ENCODE data around the gene ROR2. TPM values are rescaled to one million over a fixed set of nuclear protein-coding genes. Genes with fewer than 3 reads are reported as not detected.
A peak's percentile ranks its signal among the peaks of the same experiment; 100 is the strongest.

Gene ROR2
- total RNA-seq, 1 donor from 2014 or later: under 0.01 TPM

DNA sequence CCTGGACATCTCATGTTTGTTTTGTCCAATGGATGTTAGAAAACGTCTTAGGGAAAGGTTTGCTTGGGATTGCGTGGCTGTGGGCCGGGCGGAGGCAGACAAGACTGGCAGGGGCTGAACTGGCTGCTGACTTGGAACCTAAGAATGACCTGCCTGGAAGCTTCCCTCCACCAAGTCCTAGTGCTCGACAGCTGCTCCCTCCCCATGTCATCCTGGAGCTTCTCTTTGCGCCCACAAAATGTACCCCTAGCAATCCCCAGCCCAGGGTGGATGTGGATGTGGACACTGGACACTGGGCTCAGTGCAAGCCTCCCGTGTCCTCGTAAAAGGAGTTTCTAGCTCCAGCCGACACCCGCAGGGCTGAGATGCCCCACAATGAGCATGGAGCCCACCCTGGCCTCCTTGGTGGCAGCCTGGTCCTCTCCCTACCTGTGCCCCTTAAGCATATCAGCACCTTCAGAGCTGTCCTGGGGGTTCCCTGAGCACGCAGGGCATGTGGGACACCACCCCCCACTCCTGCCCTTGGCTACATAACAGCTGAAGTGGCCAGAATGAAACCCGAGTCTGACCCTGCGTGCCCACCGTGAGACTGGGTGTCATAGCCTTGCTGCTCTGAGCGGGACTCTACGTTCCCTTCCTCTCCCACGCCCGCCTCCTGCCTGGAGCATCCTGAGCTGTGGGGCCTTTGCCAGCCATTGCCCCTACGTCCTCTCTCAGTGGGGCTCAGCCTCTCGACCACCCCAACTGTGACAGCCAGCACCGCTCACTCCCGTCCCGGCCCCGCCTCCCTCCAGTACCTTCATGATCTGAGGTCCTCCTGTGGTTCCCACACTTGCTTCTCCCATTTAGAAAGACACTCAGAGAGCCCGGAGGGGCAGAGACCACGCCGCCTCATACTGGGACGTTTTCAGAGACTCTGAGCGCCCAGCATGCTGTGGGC is 180.8 kb downstream of the ROR2 start:
- DNase-seq: no peak

DNA sequence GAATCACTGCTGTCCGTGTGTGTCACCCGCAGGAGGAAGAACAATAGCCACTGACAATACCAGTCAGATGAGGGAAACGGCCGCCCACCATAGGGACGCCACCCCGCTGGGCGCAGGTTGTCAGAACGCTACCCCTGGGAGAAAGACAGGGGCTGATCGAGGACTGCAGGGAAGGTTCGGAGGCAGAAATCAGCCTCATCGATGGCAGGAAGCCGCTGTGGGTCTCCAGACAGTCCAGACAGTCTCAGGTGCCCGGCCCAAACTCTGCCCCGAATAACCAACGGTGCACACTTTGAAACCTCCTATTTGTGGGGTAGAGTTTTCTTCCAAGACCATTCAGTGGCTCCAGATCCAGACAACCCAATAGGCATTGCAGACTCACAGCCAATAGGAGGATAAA is 181.5 kb downstream of the ROR2 start:
- no peak for DNase-seq

DNA sequence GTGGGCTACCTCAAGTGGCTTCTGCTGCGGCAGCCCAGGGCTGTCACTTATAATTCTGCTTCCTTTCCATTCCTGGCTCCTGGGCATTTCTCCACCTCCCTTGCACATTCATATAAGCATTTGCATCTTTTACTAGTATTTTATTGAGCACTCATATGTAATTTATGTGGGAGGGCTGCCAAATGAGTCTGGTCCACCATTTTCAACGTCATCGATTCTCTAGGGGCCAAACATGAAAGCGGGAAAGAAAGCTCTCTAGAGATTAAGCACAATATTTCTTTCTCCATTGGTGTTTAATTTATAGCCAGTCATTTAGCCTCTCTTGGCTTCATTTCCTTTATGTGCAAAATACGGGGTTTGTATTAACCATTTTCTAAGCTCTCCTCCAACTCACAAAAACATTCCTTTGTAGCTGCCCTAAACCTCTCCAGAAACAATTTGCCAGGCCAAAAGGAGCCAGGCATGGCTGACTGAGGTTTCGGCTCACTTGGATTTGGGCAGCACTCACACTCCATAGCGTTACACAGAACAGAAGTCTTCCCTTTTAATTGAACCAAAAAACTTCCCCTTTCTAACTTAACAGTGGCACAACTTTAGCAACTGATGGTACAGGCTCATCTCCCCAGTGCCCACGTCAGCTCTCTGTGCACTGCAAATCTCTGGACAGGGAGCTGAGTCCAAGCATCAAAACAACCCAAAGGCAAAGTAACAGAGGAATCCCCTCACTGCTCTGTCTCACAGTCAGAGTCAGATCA is 183.5 kb downstream of the ROR2 start:
- DNase-seq: no peak

DNA sequence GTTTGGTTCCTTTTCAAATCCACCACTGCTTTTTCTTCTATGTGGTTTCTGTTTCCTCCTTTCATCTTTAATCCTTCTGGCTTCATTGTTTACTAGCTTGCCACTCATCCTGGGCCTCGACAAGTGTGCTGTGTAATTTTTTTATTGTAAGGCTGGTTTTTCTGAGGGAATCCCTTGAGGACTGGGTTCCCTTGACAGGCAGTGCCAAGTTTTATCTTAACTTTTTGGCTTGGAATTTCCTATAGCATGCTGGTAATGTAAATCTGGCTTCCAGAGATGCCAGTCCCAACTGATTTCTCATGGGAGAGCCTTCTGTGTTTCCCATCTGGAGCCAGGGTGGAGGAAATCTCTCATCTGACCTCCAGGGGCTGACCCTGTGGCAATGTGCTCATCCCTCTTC is 184.7 kb downstream of the ROR2 start:
- no peak for DNase-seq

DNA sequence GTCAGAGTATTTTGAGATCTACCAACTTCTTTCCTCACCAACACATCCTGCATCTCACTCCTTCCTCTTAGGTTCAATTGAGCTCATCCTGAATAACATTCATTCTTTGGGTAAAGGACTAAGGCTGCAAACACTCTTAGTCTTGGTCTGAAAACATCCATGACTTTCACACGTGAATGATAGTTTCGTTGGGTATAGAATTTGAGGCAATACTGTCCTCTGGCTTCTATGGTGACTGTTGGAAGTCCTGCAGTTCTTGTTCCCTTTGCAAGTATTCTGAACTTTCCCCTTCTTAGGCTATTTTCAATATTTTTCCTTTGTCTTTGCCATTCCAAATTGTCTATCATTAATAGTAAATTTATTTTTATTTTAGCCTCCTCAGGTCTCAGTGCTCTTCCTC is 185.4 kb downstream of the ROR2 start:
- no peak for DNase-seq

DNA sequence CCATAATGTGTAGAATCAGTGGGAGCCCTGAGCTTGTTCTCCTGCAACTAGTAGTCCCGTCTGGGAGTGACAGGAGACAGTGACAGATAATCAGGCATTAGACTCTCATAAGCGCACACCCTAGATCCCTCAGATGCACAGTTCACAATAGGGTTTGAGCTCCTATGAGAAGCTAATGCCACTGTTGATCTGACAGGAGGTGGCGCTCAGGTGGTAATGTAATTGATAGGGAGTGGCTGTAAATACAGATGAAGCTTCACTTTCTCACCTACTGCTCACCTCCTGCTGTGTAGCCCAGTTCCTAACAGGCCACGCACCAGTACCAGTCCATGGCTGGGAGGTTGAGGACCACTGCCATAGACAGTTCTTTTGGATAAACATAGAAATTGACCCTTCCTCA is 188.7 kb downstream of the ROR2 start:
- no peak for DNase-seq

DNA sequence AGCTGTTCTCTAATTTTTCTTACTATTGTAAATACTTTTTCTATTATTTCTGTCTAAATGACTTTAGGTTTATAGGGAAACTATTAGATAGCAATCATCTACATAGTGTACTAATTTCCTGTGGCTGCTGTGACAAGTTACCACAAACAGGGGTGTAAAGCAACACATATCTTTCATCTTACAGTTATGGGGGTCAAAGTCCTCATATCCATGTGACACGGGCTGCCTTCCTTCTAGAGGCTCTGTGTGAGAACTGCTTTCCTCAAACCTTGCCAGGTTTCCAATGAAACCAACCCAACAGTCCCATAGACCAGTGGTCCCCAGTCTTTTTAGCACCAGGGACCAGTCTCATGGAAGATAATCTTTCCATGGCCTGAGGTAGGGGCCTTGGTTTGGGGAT is 189.1 kb downstream of the ROR2 start:
- no peak for DNase-seq

DNA sequence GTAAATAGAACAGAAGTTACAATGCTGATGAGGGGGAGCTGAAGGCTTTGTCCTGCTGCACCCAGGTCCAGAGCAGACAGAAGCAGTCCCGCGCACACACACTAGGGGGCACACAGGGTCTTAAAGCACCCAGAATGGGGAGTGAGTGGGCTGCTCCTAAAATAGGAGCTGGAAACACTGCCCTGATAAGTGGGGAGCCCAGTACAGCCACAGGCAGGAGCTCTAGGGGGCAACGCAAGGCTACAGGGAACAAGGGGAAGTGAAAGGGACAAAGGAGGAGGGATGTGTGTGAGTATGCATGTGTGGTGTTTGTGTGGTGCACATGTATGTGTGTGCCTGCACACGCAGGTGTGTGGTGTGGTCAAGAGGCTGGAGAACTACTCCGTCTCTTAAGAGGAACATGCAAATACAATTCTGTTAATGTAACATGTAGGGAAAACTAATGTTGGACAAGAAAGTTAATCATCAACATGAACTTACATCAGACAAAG is 191.5 kb downstream of the ROR2 start:
- peak; percentile 53 for DNase-seq

DNA sequence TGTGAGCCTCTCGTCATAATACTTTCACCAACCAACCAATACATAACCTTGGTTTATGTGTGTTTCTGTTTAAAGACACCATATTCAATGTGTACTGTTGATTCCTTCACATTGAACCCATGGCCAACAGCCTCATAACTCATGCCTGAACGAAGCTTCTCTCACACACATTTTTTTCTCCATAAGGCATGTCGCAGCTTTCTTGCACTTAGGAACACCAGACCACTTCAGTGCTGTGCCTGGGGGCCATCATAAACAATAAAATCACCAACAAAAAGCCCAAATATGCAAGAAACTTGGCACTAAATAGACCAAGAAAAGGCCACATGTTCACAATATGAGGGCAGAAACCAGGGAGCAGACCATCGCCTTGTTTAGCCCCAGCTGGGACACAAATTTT is 192.2 kb downstream of the ROR2 start:
- no peak for DNase-seq

DNA sequence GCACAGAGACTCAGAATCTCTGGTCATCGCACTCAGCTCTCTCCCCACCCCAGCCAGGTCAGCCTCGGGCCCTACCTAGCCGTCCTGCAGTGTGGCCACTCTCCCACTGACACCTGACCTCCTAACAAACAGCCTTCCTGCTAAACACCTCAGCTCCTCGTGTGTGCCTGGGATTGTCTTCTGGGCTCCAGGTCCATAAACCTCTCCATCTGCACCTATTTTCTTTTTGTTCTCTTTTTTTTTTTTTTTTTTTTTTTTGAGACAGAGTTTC is 193.6 kb downstream of the ROR2 start:
- no peak for DNase-seq

DNA sequence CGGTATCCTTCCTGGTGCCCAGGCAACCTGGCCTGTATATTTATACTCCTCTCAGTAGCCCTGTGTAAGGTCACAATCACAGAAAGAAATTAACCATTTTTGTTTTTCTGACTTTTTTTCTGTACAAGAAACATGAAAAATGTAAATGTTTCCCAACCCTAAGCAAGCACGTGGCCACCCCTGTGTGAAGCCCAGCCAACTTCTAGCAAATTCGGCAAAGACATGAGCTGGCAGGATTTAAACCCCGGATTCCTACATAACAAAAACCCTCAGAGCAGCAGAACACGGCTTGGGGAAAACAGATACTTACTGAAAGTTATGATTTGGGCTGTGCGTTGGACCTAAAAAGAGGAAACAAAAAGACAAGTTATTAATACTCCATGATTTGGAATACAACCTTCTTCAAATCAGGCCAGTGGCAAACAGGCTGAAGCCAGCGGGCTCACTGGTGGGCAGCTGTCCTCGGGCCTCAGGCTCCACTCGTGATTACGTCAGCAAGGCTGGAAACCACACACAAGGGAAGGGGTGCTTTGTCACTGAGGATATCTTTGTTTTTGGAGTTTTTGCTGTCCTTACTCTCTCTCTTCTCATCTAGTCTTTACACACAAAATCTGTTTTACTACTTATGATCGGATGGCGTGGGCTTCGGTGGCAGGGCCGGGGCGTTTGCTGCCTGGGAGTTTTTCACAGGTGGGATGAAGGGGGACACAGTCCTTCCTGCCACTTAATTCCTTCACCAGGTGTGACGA is 194.1 kb downstream of the ROR2 start:
- DNase-seq: no peak

DNA sequence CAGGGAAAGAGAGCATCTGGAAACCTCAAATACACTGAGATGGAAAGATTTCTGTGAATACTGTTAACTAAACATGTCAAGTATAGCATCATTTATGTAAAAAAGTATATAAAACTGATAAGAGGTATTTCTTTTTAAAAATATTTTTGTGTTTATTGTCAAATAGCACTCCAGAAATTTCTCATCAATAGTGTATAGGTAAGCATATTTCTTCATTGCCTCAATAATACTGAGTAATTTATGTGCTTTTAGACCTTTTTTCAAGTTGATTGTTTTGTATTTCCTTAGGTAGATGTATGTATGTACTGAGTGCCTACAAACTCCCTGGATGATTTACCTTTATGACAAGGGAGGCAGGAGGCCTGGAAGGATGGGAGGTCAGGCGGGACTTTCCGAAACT is 196.3 kb downstream of the ROR2 start:
- DNase-seq: no peak

DNA sequence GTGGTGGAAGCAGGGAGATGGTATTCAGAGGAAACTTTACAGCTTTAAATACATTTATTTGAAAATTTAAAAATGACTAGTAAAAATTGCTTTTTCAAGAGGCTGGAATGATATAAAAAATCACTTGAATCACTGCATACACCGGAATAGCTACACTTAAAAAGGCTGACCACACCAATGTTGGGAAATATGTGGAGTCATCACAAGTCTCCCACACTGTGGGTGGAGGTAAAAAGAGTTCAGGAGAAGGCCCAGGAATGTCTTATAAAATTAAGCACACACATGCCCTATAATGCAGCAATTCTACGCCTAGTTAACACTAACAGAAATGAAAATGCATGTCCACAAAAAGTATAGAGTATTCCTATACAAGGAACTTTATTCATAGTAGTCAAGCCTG is 198.1 kb downstream of the ROR2 start:
- DNase-seq: no peak

DNA sequence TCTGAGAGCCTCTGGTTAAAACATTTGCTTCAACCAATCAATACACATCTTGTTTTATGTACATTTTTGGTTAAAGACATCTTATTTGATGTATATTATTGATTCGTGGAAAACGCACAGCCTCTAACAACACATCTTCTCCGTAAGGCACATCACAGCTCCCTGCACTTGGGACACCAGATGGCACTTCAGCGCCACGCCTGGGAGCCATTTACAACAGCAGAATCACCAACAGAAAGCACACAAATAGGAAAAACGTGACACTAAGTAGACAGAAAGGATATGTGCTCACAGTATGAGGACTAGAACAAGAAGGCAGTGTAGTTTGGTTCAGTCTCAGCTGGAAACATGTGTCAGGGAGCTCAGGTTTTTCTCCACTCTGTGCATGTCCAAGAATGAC is 199.7 kb downstream of the ROR2 start:
- no peak for DNase-seq

DNA sequence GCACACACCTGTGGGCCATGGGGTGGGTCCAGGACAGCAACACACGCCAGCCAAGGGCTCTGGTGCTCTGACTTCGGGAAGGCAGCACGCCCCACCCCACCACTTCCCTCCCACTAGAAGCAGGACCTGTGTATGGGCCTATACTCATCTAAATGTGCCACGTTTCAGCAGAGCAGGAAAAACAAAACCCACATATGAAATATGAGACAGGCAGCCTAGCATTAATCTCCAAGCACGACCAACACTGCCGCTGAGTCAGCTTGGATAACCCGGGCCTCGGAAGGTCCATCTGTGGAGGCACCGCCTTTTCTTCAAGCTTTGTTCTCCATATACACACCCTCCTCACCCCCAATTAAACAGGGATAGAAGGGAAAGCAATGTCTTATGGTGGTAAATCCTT is 203.1 kb downstream of the ROR2 start:
- no peak for DNase-seq

DNA sequence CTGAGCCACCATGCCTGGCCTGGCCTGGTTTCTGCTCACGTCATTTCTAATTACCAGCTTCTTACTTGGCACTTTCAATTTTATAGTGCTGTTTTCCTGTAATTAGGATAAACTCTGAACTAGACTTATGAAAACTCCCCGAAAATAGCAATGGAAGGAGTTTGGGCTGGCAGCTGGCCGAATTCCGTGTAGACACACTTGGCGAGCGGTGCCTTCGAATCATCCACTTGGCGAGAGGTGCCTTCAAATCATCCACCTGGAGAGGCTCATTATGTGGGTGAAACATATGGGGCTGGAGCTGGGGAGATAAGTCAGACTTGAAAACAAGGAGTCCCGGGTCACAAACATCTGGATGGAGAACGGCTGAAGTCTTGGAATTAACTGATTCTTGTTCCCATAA is 203.7 kb downstream of the ROR2 start:
- DNase-seq: no peak

DNA sequence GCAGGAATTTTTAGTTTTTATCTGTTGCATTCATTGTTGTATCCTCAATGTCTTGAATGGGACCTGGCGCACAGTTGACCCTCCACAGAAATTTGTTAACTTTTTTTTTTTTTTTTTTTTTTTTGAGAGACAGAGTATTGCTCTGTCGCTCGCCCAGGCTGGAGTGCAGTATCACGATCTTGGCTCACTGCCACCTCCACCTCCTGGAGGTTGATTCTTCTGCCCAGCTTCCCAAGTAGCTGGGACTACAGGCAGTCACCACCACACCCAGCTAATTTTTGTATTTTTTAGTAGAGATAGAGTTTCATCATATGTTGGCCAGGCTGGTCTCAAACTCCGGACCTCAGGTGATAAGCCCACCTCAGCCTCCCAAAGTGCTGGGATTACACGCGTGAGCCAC is 205.9 kb downstream of the ROR2 start:
- DNase-seq: no peak

DNA sequence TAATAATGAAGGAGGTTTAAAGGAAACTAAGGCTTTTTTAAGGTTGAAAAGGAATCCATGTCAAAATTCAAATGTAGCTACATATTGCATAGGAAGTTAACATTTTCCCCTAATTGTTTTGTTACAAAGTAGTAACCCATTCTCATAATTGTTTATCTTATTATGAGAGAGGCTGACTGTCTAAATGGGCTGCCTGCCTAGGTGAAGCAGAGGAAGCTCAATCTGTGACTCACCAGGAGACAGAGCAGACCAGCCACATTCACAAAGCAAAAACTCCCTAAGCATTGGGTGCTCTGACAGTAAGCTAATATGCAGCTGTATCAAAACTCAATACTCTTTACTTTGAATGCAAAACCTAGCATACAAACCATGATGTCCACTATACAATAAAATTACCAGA is 208.5 kb downstream of the ROR2 start:
- DNase-seq: peak; percentile 70

DNA sequence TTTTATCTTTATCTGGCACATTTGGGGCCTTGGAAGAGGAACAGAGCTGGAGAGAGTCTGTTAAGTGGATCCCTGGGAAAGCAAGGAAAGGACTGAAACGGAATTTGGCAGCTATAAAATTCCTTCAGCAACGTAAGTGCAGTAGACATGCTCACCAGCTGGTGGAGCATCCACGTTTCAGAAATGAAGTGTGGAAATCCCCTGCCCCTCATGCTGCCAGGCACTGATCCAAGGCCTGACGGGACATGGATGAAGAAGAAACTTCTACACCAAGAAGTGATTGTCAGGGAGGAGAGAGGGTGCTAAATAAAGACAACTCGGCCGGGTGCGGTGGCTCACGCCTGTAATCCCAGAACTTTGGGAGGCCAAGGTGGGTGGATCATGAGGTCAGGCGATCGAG is 209.3 kb downstream of the ROR2 start:
- peak; percentile 50 for DNase-seq

DNA sequence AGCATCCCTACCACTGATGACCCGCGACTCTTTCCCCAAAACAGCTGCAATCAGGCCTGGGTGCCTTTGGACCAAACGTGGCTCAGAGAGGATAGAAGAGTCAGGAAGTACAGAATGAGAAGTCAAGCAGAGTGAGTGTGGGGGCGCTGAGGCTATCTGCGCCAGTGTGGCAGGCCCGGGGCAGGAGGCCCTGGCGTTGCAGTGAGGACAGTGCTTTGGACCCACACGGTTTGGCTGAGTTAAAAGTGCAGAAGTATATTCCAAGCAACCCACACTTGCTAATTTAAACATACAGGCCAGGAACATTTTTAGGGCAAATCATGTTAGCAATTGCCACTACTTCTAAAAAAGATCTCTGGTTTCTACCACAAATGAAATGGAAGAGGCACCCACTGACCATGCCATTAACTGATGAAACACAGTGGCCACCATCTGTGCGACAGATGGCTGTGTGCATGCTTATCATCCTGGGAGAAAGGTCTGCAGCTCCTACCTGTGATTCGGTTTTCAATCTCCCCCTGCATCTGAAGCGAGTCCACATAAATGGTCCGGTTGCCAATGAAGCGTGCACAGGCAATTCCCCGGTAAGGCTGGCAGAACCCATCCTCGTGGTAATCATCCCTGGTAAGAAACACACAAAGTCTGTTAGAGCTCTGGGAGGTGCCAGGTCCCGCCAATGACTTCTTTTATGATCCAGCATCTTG is 213.0 kb downstream of the ROR2 start:
- no peak for DNase-seq

DNA sequence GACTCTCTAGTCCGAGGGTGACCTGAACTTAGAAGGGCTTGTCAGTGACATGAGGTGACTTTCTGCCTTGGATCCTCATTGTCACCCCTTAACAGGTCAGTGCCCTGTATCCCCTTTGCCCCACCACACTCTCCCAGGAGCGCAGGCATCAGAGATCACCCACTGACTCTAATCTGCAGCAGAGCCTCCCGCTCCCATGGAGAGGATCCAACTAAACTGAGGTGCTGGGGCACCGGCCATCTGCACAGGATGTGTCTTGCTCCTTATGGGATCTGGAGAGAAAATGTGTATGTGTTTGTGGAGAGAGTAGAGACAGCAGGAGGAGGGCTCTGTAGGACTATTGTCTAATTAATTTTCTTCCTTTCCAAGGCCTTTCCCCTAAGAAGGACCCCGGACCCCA is 213.7 kb downstream of the ROR2 start:
- DNase-seq: no peak

DNA sequence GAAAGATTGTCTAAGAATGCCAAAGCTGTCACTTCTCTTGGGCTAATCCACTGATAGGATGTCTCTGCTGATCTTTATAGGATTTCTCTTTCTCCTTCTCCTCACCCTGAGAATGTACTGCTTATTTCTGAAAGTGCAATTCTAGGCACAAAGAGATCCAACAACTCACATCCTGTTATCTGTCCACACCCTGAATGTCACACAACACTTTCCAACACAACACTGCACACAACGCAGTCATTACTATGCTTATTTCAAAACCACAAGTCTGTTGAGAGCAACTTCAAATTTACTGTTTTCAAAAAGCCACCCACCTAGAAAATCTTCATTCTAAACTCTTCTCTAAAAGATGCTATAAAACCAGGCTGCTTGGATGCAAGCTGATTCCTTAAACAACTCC is 215.0 kb downstream of the ROR2 start:
- no peak for DNase-seq

All from dermis blood vessel endothelial cell (primary cell).